OCI-LY3 (cell line): Measurements from ENCODE around the gene PPP1R1C.

Experiments used
- H2AFZ ChIP-seq: fragments of 200-600, 300-600 bp; shearing (Covaris generic); 2 replicates; pipeline ENCODE4 v1.6.0; 2014; ENCODE audit warnings: antibody characterized with exemption, low read depth, low read length
- H3K27ac ChIP-seq: fragments of 200-600, 300-600 bp; sonication (generic); 2 replicates; pipeline ENCODE4 v1.5.1; 2014; ENCODE audit warnings: mild to moderate bottlenecking, low read length, moderate library complexity, mixed read lengths
- H3K27me3 ChIP-seq: fragments of 200-600, 300-600 bp; sonication (generic); 2 replicates; pipeline ENCODE4 v1.6.1; 2014; ENCODE audit warnings: low read depth, low read length, mixed read lengths
- H3K36me3 ChIP-seq: fragments of 200-600, 300-600 bp; sonication (generic); replicated peaks from 2 replicates; pipeline ENCODE3; 2014; ENCODE audit warnings: low read depth, low read length, mixed read lengths
- H3K4me1 ChIP-seq: fragments of 300-600, 200-600 bp; sonication (generic); 2 replicates; pipeline ENCODE4 v1.6.1; 2014; ENCODE audit warnings: low read length, mixed read lengths
- H3K4me2 ChIP-seq: fragments of 200-600, 300-600 bp; sonication (generic); 2 replicates; pipeline ENCODE4 v1.6.1; 2014; ENCODE audit warnings: low read length, mixed read lengths
- H3K4me3 ChIP-seq: fragments of 300-600, 200-600 bp; sonication (generic); 2 replicates; pipeline ENCODE4 v1.5.1; 2014; ENCODE audit warnings: antibody characterized with exemption, mild to moderate bottlenecking, low read length, moderate library complexity
- H3K79me2 ChIP-seq: fragments of 300-600, 200-600 bp; shearing (Covaris generic); 2 replicates; pipeline ENCODE4 v1.6.1; 2014; ENCODE audit warnings: mild to moderate bottlenecking, low read length, mixed read lengths
- H3K9ac ChIP-seq: fragments of 300-600, 200-600 bp; shearing (Covaris generic); 2 replicates; pipeline ENCODE4 v1.6.0; 2014; ENCODE audit warnings: mild to moderate bottlenecking, low read length, moderate library complexity
- H3K9me3 ChIP-seq: fragments of 200-600, 300-600 bp; shearing (Covaris generic); 2 replicates; pipeline ENCODE4 v1.6.1; 2014; ENCODE audit warnings: low read length, mixed read lengths; ENCODE audit not compliant: insufficient read depth
- H4K20me1 ChIP-seq: fragments of 200-600, 300-600 bp; sonication (generic); 2 replicates; pipeline ENCODE4 v1.6.1; 2016; ENCODE audit warnings: low read length, mixed read lengths; ENCODE audit not compliant: insufficient read depth
- EZH2phosphoT487 ChIP-seq: fragments of 200-600 bp; shearing (Covaris generic); IDR thresholded peaks from 2 replicates; pipeline ENCODE4 v1.6.1; 2018; ENCODE audit warnings: antibody characterized with exemption, mixed run types, low read depth
- TF ChIP-seq, protein P1 (sequence below): fragments of 200-600, 300-600 bp; sonication (generic); IDR thresholded peaks from 2 replicates; pipeline ENCODE4 v1.5.1; 2014; ENCODE audit warnings: antibody characterized with exemption, low read length, low read depth

The PPP1R1C gene

DNA sequence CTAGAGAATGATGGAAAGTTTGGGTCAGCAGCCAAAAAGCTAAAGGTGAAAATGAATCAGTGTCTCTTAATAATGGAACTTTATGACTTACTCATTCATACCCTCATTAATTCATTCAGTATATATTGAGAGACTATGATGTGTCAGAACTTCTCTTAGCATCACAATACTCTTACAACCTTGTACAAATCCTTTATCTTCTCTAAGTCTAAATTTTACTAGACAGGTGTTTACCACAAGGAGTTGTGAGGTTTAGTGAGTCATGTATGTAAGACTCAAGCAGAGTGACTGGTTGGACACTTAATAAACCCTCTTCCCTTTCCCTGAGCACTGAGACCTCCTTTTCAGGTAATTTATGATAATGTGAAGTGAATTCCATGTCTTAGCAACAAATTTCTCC lies 129.6 kb downstream of the PPP1R1C start:
- H3K36me3 ChIP-seq = no peaks in the 10 kb centered on the region
- no peaks in the 10 kb centered on the region for H3K79me2 ChIP-seq
- no peak overlapping the region for H3K9ac ChIP-seq
- H3K27me3 ChIP-seq = no peaks in the 10 kb centered on the region
- H3K4me1 ChIP-seq = no peaks in the 10 kb centered on the region
- no peaks in the 10 kb centered on the region for H3K9me3 ChIP-seq
- no peaks in the 10 kb centered on the region for H4K20me1 ChIP-seq
- no peak overlapping the region for H3K4me2 ChIP-seq
- H3K27ac ChIP-seq = no peak overlapping the region
- TF ChIP-seq, protein P1, sequence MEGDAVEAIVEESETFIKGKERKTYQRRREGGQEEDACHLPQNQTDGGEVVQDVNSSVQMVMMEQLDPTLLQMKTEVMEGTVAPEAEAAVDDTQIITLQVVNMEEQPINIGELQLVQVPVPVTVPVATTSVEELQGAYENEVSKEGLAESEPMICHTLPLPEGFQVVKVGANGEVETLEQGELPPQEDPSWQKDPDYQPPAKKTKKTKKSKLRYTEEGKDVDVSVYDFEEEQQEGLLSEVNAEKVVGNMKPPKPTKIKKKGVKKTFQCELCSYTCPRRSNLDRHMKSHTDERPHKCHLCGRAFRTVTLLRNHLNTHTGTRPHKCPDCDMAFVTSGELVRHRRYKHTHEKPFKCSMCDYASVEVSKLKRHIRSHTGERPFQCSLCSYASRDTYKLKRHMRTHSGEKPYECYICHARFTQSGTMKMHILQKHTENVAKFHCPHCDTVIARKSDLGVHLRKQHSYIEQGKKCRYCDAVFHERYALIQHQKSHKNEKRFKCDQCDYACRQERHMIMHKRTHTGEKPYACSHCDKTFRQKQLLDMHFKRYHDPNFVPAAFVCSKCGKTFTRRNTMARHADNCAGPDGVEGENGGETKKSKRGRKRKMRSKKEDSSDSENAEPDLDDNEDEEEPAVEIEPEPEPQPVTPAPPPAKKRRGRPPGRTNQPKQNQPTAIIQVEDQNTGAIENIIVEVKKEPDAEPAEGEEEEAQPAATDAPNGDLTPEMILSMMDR = no peak
- TF ChIP-seq EZH2phosphoT487 = no peak
- no peak overlapping the region for H3K4me3 ChIP-seq
- H2AFZ ChIP-seq = no peak overlapping the region

GRCh38 chr2:182116774-182117173 lies 131.1 kb downstream of the PPP1R1C start:
- TF ChIP-seq EZH2phosphoT487 = no peak
- TF ChIP-seq, protein P1 = no peak

GRCh38 chr2:182117196-182117595 lies 131.5 kb downstream of the PPP1R1C start:
- Histone ChIP-seq H3K79me2 (no peaks in the 10 kb centered on the region), H3K4me2 (no peak overlapping the region), H3K27me3 (no peaks in the 10 kb centered on the region), H2AFZ (no peak overlapping the region), H3K4me3 (no peak overlapping the region), H3K9me3 (no peaks in the 10 kb centered on the region), H3K27ac (no peak overlapping the region), H3K4me1 (no peaks in the 10 kb centered on the region), H3K36me3 (no peaks in the 10 kb centered on the region), H4K20me1 (no peaks in the 10 kb centered on the region), H3K9ac (no peak overlapping the region)
- TF ChIP-seq, protein P1 = no peak
- no peak for TF ChIP-seq EZH2phosphoT487

More at GRCh38 chr2:182116774-182117173, 131.1 kb downstream of the PPP1R1C start:
- H3K9me3 ChIP-seq = no peaks in the 10 kb centered on the region
- no peak overlapping the region for H3K9ac ChIP-seq
- H3K79me2 ChIP-seq = no peaks in the 10 kb centered on the region
- no peak overlapping the region for H3K27ac ChIP-seq
- H3K4me1 ChIP-seq = no peaks in the 10 kb centered on the region
- no peak overlapping the region for H2AFZ ChIP-seq
- no peak overlapping the region for H3K4me2 ChIP-seq
- H3K36me3 ChIP-seq = no peaks in the 10 kb centered on the region
- H3K27me3 ChIP-seq = no peaks in the 10 kb centered on the region
- no peak overlapping the region for H3K4me3 ChIP-seq
- no peaks in the 10 kb centered on the region for H4K20me1 ChIP-seq

DNA sequence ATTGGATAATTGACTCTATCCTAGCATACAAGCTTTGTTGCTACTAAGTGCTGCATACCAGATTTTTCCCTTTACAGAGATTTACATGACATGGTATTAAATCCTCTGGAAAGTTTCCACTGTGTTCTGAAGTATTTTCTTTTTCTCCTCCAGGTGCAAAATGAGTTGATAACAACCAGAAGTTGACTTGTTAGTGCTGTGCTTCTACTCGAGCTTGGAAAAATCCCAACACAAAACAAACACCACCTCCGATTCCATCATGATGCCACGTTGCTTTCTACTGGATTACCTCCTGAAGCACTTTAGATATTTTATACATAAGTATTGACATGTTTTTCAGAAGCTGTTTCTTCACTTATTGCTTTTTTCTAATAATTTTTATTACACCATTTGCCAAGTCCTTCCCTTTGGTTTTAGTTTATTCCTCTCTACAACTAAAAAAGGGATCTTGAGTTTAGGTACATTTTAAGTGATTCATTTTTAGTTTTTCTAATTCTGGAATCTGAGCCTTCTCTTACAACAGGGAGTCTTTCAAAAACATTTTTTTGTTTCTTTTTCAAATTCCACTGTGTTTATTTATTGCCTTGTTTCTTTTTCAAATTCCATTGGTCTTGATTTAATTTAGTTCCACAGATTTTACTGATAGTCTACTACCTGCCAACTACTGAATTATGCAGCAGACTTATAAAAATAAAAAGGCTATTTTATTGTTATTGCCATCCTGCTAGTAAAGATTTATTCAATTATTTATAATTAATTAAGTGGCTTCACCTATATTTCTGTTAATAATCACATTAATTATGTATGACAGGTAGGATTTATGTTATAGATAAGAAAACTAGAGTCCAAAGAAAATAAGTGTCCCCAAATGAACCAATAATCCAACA lies 143.4 kb downstream of the PPP1R1C start:
- Histone ChIP-seq H3K9me3 (no peaks in the 10 kb centered on the region), H2AFZ (no peak overlapping the region), H3K27me3 (no peaks in the 10 kb centered on the region), H3K4me1 (peaks cover 16% of the 10 kb centered on the region), H3K27ac (no peak overlapping the region), H4K20me1 (no peaks in the 10 kb centered on the region), H3K36me3 (no peaks in the 10 kb centered on the region), H3K4me3 (no peak overlapping the region), H3K9ac (no peak overlapping the region), H3K4me2 (no peak overlapping the region), H3K79me2 (no peaks in the 10 kb centered on the region)
- TF ChIP-seq EZH2phosphoT487 = no peak
- TF ChIP-seq, protein P1 = no peak
